Embryonic facial prominence (tissue), 1 donor: Measurements from ENCODE around the gene NEU2.

ENCODE experiments used
- DNase-seq: peaks from one replicate; pipeline ENCODE4 v3.0.0-alpha.2; 2016; ENCODE audit errors: extremely low spot score

Gene NEU2

GRCh38 chr2:233076749-233077148, 44.3 kb downstream of the NEU2 start:
- no peak for DNase-seq

GRCh38 chr2:233079473-233079877, 47.0 kb downstream of the NEU2 start:
- no peak for DNase-seq

DNA sequence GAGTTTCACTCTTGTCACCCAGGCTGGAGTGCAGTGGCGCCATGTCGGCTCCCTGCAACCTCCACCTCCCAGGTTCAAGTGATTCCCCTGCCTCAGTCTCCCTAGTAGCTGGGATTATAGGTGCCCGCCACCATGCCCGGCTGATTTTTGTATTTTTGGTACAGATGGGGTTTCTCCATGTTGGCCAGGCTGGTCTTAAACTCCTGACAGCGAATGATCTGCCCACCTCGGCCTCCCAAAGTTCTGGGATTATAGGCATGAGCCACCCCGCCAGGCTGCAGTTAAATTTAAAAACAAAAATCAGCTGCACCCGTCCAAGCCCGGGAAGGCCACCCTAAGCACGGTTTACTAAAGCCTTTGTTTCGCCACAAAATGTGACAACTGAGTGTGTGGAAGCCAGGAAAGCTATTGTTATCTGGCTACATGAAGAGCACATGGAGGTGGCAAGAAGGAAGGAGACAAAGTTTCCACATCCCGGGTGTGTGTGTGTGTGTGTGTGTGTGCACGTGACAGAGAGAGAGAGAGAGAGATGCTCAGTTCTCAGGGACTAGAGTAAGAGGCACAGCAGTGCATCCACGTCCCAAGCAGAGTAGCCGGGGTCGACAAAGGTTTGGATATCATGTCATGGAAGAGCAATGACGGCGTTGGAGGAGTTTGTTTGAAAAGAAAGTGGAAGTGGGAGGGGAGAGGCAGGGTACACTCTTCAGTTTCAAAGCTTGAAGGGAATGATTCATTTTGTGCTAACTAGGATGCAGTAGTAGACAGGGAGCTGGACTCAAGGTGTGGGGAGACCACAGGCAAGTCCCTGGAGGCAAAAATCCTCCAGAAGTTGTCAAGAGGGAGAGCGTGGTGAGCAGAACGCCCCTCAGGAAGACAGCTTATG, 47.7 kb downstream of the NEU2 start:
- no peak for DNase-seq

- no peak for DNase-seq
Observed at GRCh38 chr2:233080836-233081229, 48.4 kb downstream of the NEU2 start.

DNA sequence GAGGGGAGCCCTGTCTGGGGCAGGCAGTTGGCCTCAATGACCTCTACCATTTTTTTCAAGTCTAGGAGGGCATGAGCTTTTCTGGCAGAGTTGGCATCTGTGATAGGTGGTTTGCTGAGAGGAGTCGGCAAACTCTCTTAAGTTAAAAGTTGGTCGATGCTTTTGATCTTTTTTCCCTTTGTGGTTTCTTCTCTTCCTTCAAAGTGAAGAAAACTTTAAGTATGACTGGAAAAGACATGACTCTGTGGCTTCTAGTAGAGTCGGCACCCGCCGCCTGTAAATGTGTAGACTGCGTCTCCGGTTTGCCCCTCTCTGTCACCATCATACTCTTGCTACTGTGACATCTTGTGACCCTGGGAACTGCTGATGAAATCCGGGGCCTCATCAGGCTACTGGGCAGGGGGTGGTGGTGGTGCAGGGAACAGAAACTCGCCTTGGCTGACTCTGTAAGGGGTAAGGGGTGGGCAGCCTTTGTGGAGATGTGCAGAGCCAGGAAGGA, 48.8 kb downstream of the NEU2 start:
- DNase-seq: no peak

GRCh38 chr2:233081731-233082221, 49.3 kb downstream of the NEU2 start:
- DNase-seq: no peak

DNA sequence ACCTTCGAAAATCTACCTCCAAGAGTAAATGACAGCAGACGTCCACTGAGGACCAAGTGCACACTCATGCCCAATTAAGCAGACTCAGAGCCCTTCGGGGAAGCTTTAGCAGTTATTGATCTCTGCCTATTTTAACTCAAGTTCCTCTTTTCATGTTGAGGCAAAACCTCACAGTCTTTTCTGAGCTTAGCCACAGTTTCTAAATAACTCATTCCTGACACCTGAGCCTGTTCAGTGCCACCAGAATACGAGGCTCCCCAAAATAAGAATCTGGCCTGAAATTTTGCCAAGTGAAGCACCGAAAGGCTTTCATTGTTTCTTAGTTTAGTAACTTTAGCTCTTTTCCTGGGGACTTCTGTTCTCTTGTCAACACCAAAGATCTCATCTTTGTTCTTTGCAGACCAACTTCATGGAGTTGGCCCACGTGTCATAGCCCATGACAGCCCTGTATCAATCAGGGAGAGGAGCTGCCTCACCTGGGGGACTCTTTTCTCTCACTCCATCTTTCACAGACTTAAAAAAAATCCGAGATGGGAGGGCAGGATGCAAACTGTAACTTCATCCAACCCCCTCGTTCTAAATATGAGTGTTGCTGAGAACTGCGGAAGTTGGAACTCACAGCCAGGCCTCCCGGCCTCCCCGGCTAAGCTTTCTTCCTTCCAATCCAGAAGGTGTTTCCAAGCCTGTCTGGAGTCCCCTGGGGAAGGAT, 49.9 kb downstream of the NEU2 start:
- no peak for DNase-seq

- no peak for DNase-seq
Observed at GRCh38 chr2:233082931-233083755, 50.7 kb downstream of the NEU2 start.

GRCh38 chr2:233083782-233084181, 51.3 kb downstream of the NEU2 start:
- no peak for DNase-seq

- DNase-seq: no peak
Observed at GRCh38 chr2:233084488-233084887, 52.0 kb downstream of the NEU2 start.
